ENCODE data around the gene PECR. TPM values are rescaled to one million over a fixed set of nuclear protein-coding genes. Genes with fewer than 3 reads are reported as not detected.

Gene PECR
- total and polyA plus RNA-seq, 2 of the 4 experiments (the other 2 are of a cell fraction) = 11.4 to 17.7 TPM

DNA sequence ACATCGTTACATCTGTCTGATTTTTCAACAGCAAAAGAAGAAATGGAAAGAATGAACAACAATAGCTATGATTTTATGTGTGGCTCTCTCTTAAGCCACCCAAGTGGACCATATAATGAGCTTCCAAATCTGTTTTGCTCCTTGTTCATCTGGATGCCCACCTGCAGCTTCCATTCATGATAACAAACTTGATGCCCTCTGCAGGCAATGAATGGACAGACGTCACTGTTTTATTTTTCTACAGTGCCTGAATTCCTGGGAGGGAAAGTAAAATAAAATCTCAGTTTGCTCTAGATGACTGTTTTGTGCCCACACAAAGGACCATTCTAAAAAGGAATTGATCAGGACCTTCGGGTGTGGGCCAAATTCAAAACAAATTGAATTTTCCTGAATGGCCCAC is 73.2 kb downstream of the PECR start:
- no peak for TF ChIP-seq BHLHE40 (IDR thresholded peaks at IDR 0.05; ENCODE audit: low read depth, low read length)
- TF ChIP-seq RFX5 (IDR thresholded peaks at IDR 0.05; ENCODE audit: low read depth, low read length) = no peak
- no peak for TF ChIP-seq MAFK (IDR thresholded peaks at IDR 0.05; ENCODE audit: low read depth, low read length)
- TF ChIP-seq, protein P1, sequence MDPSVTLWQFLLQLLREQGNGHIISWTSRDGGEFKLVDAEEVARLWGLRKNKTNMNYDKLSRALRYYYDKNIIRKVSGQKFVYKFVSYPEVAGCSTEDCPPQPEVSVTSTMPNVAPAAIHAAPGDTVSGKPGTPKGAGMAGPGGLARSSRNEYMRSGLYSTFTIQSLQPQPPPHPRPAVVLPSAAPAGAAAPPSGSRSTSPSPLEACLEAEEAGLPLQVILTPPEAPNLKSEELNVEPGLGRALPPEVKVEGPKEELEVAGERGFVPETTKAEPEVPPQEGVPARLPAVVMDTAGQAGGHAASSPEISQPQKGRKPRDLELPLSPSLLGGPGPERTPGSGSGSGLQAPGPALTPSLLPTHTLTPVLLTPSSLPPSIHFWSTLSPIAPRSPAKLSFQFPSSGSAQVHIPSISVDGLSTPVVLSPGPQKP (IDR thresholded peaks at IDR 0.05; ENCODE audit: borderline replicate concordance, low read depth, low read length) = no peak
- no peak for TF ChIP-seq FOS (IDR thresholded peaks at IDR 0.05; ENCODE audit: low read depth, low read length)
- no peak for TF ChIP-seq SMC3 (IDR thresholded peaks at IDR 0.05; ENCODE audit: low read depth, low read length)
- no peak for TF ChIP-seq CHD1 (IDR thresholded peaks at IDR 0.05; ENCODE audit: low read depth, low read length)
- TF ChIP-seq MXI1 (IDR thresholded peaks at IDR 0.05; ENCODE audit: borderline replicate concordance, low read depth, low read length) = no peak
- no peaks in the 10 kb centered on the region for H3K9me1 ChIP-seq (ENCODE audit: insufficient read depth, low read length)
- no peak overlapping the region for H2BK120ac ChIP-seq (ENCODE audit: low read depth, low read length)
- no peak overlapping the region for H3K56ac ChIP-seq (ENCODE audit: extremely low read depth, insufficient read depth, low read length)
- dilution Hi-C loops (cut with HindIII; ENCODE audit: low sequenced_read_pairs, unreplicated experiment) (no loop called here), intact Hi-C loops (cut with micrococcal nuclease) (no loop called here), in situ Hi-C loops (cut with MboI; ENCODE audit: low sequenced_read_pairs) (no loop called here)
- H2BK5ac ChIP-seq (ENCODE audit: low read depth, low read length, poor library complexity, severe bottlenecking) = no peak overlapping the region
- H2BK20ac ChIP-seq (ENCODE audit: low read depth, low read length) = no peak overlapping the region
- H4K91ac ChIP-seq (ENCODE audit: insufficient read depth, low read depth, low read length) = no peak overlapping the region
- H3K4ac ChIP-seq (ENCODE audit: low read depth, low read length) = no peak overlapping the region
- H3K9me3 ChIP-seq (ENCODE audit: control insufficient read depth, insufficient read depth, low read length) = no peaks in the 10 kb centered on the region
- ATAC-seq (ENCODE audit: low read depth) = no peak
- H3K9ac ChIP-seq (ENCODE audit: low read depth, low read length) = no peak overlapping the region
- no peak overlapping the region for H3K4me3 ChIP-seq (ENCODE audit: insufficient read depth, low read depth, low read length)
- H3K27me3 ChIP-seq (ENCODE audit: control insufficient read depth, insufficient read depth, low read length) = no peaks in the 10 kb centered on the region
- H2AK5ac ChIP-seq (ENCODE audit: low read depth, low read length) = no peak overlapping the region
- H3K27ac ChIP-seq (ENCODE audit: insufficient read depth, low read length) = no peak overlapping the region
- BruUV-seq (replicated peaks) = no TSS peak
- H3K23ac ChIP-seq (ENCODE audit: low read depth, low read length) = no peak overlapping the region
- no peak for DNase-seq
- no peaks in the 10 kb centered on the region for H3K36me3 ChIP-seq (ENCODE audit: control insufficient read depth, insufficient read depth, low read length)
- no peak overlapping the region for H3K4me2 ChIP-seq (ENCODE audit: low read depth, low read length)
- no peak overlapping the region for H4K8ac ChIP-seq (ENCODE audit: low read depth in 2 of 2, low read length in 2 of 2)
- no peak overlapping the region for H4K5ac ChIP-seq (ENCODE audit: low read depth, low read length)
- H3K18ac ChIP-seq (ENCODE audit: low read depth, low read length) = no peak overlapping the region
- no peaks in the 10 kb centered on the region for H3K79me1 ChIP-seq (ENCODE audit: low read depth in 1 of 2, low read length in 2 of 2)
- no peak overlapping the region for H2AFZ ChIP-seq (replicated peaks; ENCODE audit: low read length, poor library complexity)
- peaks cover 2% of the 10 kb centered on the region; the same call in 1 of the 2 replicates for H3K4me1 ChIP-seq (ENCODE audit: control insufficient read depth, insufficient read depth, low read length)
- no CpG with 5 or more reads among the region's 3 CpGs for WGBS, 2 experiments (ENCODE audit: extremely low coverage in 2 of 2, insufficient read length in 1 of 2)
- POLR2A ChIA-PET (ENCODE audit: unreplicated experiment) = no interaction called here
- no peak overlapping the region for H2AK9ac ChIP-seq (replicated peaks; ENCODE audit: low read depth, low read length, poor library complexity)
- H3K14ac ChIP-seq (replicated peaks; ENCODE audit: low read depth, low read length) = no peak overlapping the region
- H2BK15ac ChIP-seq (ENCODE audit: low read depth, low read length) = no peak overlapping the region
- H4K20me1 ChIP-seq (ENCODE audit: insufficient read depth, low read length) = no peaks in the 10 kb centered on the region
- CTCF ChIA-PET = interaction anchor here (0.7 kb wide), 1 partner anchor 25 kb away, joined by 3 read pairs; no protein-coding TSS in a partner anchor

Data from IMR-90 (cell line).